ENCODE results near the gene KIF11.

Gene KIF11

DNA sequence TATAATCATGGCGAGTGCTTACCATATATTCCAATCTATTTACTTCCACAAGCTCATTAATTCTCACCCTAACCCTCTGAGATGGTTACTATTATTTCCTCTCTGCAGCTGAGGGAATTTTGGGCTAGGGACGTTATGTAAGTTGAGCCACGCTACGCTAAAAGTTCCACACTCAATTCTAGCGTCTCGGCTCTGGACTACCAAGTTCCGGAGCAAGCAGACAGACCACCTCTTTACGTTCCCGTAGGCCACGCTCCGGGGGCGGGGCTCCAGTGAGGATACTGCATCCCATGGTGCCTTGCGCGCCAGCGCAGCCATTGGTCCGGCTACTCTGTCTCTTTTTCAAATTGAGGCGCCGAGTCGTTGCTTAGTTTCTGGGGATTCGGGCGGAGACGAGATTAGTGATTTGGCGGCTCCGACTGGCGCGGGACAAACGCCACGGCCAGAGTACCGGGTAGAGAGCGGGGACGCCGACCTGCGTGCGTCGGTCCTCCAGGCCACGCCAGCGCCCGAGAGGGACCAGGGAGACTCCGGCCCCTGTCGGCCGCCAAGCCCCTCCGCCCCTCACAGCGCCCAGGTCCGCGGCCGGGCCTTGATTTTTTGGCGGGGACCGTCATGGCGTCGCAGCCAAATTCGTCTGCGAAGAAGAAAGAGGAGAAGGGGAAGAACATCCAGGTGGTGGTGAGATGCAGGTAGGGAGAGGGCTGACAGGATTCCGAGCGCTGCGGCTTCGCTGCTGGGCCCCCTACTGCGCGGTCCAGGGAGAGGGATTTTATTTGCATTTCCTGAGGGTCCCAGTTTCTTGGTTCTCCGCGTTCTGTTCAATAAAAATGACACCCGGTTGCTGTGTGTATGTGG, at the start of gene KIF11:
Gene KIF11, plus strand, starts transcription at position 370 of the 858 bp plus-strand sequence. Its CDS starts 246 bp downstream, at position 616.
- DNase-seq (ENCODE audit: low read depth): peak; percentile 94
- H3K4me3 ChIP-seq (ENCODE audit: low read length): peak within 1 kb of the TSS; percentile 80
- TF ChIP-seq, protein P1, sequence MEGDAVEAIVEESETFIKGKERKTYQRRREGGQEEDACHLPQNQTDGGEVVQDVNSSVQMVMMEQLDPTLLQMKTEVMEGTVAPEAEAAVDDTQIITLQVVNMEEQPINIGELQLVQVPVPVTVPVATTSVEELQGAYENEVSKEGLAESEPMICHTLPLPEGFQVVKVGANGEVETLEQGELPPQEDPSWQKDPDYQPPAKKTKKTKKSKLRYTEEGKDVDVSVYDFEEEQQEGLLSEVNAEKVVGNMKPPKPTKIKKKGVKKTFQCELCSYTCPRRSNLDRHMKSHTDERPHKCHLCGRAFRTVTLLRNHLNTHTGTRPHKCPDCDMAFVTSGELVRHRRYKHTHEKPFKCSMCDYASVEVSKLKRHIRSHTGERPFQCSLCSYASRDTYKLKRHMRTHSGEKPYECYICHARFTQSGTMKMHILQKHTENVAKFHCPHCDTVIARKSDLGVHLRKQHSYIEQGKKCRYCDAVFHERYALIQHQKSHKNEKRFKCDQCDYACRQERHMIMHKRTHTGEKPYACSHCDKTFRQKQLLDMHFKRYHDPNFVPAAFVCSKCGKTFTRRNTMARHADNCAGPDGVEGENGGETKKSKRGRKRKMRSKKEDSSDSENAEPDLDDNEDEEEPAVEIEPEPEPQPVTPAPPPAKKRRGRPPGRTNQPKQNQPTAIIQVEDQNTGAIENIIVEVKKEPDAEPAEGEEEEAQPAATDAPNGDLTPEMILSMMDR (conservative IDR thresholded peaks at IDR 0.05; ENCODE audit: low read length): no peak

DNA sequence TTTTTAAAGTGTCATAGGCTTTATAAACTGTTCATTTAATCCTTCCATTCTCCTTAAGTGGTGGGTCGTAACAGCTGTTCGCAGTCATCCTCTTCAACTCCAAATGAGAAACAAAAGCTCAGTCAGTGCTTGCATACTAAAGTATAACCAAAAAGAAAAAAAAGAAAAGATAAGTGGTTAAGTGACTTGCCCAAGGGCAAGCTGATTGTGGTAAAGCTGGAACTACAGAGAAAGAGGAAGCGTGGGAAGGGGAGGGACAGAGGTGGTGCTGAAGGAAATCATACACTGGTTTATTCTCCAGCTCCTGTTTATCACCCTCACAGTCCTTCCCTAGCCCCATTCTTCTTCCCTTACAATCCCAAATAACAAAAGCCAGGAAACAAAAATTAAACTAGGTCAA, 48.6 kb upstream of the KIF11 start:
- no peak overlapping the region for H3K4me3 ChIP-seq (ENCODE audit: low read length)
- TF ChIP-seq, protein P1 (conservative IDR thresholded peaks at IDR 0.05; ENCODE audit: low read length): no peak
- DNase-seq (ENCODE audit: low read depth): peak; percentile 5

DNA sequence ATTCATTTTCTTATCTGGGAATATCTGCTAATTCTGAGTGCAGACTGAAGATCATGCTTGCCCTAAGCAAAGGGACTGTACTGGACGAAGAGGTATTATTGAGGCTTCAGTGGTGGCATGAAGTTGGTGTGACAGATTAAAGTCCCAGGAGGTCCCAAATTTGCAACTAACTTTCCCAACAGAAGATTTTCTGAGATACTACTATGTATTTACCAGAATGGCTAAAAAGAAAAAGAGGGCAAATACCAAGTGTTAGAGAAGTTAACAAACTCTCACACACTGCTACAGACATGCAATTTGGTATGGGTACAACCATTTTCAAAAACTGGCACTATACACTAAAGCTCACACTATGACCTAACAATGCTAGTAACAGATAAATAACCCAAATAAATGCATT, 47.4 kb upstream of the KIF11 start:
- no peak for DNase-seq (ENCODE audit: low read depth)
- TF ChIP-seq, protein P1 (conservative IDR thresholded peaks at IDR 0.05; ENCODE audit: low read length): no peak
- no peak overlapping the region for H3K4me3 ChIP-seq (ENCODE audit: low read length)

DNA sequence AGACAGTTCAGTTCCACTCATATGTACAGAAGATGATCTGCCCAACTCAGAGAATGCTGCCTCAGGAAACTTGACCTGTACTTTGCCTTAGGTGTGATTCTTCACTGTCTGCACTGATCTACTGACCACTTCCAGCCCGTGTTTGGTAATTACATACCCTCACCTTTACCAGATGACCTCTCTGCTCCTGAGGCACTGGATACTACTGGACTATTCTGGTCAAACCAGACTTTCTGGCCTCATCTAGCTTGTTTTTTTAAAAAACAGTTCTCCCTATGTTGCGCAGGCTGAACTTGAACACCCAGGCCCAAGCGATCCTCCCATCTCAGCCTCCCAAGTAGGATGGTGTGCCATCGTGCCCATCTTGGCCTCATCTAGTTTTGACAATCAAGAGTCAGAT, 45.3 kb upstream of the KIF11 start:
- TF ChIP-seq, protein P1 (conservative IDR thresholded peaks at IDR 0.05; ENCODE audit: low read length): no peak
- H3K4me3 ChIP-seq (ENCODE audit: low read length): no peak overlapping the region
- no peak for DNase-seq (ENCODE audit: low read depth)

DNA sequence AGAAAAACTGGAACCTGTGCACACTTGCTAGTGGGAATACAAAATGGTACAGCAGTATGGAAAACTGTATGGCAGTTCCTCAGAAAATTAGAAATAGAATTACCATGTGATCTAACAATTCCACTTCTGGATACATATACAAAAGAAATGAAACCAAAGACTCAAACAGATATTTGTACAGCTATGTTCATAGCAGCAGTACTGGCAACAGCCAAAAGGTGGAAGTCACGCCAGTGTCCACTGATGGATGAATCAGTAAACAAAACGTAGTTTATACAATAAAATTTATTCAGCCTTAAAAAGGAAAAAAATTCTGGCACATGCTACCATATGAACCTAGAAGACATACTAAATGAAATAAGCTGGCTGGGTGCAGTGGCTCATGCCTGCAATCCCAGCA, 42.0 kb upstream of the KIF11 start:
- H3K4me3 ChIP-seq (ENCODE audit: low read length): no peak overlapping the region
- TF ChIP-seq, protein P1 (conservative IDR thresholded peaks at IDR 0.05; ENCODE audit: low read length): no peak
- DNase-seq (ENCODE audit: low read depth): no peak

DNA sequence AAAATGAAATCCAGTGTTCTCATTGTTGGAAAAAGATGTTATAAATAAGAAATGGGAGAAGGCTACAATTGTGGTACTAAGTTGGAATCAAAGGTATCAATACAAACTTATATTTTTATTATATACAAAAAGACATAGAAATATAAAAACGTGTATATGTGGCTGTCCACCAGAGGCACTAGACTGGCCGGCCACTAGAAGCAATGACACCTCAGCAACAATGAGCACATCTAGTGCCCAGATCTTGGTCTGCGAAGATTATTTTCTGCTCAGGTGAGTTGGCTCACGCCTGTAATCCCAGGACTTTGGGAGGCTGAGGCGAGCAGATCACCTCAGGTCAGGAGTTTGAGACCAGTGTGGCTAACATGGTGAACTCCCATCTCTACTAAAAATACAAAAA, 40.6 kb upstream of the KIF11 start:
- TF ChIP-seq, protein P1 (conservative IDR thresholded peaks at IDR 0.05; ENCODE audit: low read length): peak; percentile 19; the same call in 1 of the 2 replicates
- DNase-seq (ENCODE audit: low read depth): no peak
- no peak overlapping the region for H3K4me3 ChIP-seq (ENCODE audit: low read length)

DNA sequence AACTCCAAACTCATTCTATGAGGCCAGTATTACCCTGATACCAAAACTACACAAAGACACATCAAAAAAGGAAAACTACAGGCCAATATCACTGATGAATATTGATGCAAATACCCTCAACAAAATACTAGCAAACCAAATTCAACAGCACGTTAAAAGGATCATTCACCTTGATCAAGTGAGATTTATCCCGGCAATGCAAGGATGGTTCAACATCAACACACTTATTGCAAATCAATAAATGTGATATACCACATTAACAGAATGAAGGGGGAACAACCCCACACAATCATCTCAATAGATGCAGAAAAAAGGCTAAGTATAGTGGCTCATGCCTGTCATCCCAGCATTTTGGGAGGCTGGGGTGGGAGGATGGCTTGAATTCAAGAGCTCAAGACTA, 39.0 kb upstream of the KIF11 start:
- H3K4me3 ChIP-seq (ENCODE audit: low read length): no peak overlapping the region
- TF ChIP-seq, protein P1 (conservative IDR thresholded peaks at IDR 0.05; ENCODE audit: low read length): no peak
- DNase-seq (ENCODE audit: low read depth): no peak
